Lower lobe of right lung (tissue), 2 donors: ENCODE data around the gene KDM6A. TPM values are rescaled to one million over a fixed set of nuclear protein-coding genes. Genes with fewer than 3 reads are reported as not detected.
"Not testable (repeated sequence)": the region's sequence is repeated elsewhere in the genome, so short reads cannot be mapped to it uniquely, and the experiment has no call there.

ENCODE experiments used
- ATAC-seq, 2 donors: fragments of 200-7000 bp; cut with Tn5 transposase; one replicate each; pipeline ENCODE4 v1.9.1; 2020 to 2022; ENCODE audit warnings: mild to moderate bottlenecking in 2 of 2, moderate library complexity in 2 of 2
- DNase-seq: peaks from one replicate; pipeline ENCODE4 v3.0.0-alpha.2; 2020
- H3K27ac ChIP-seq: fragments of 200-600 bp; one replicate; pipeline ENCODE4 v1.8.0; 2022
- H3K27me3 ChIP-seq: fragments of 200-600 bp; one replicate; pipeline ENCODE4 v1.8.0; 2022; ENCODE audit warnings: low read depth
- H3K36me3 ChIP-seq: fragments of 200-600 bp; one replicate; pipeline ENCODE4 v1.8.0; 2022; ENCODE audit warnings: mild to moderate bottlenecking
- H3K4me1 ChIP-seq: fragments of 200-600 bp; one replicate; pipeline ENCODE4 v1.8.0; 2022
- H3K4me3 ChIP-seq: fragments of 200-600 bp; one replicate; pipeline ENCODE4 v1.8.0; 2022; ENCODE audit warnings: mild to moderate bottlenecking
- H3K9me3 ChIP-seq: fragments of 200-600 bp; one replicate; pipeline ENCODE4 v1.8.0; 2022
- CTCF ChIP-seq: fragments of 200-600 bp; IDR thresholded peaks from one replicate; pipeline ENCODE4 v1.8.0; 2022; ENCODE audit warnings: antibody characterized with exemption, mild to moderate bottlenecking
- intact Hi-C: fragments of 100-400 bp; cut with DNase I; formaldehyde crosslinking; loops from one replicate; pipeline ENCODE4 v1.11.0; 2022
- total RNA-seq: library from RNA; stranded (reverse); fragmentation: NEBNext Ultra II Directional; extraction: Animal tissue kit (Norgen Biotek cat#: 25700); gene quantifications from one replicate; pipeline ENCODE4 v1.2.1, GENCODE V29; 2021
- donor health status: DM: no; HTN: yes; CAD: no; lungs with severe emphysema.

KDM6A gene
- total RNA-seq, 1 donor from 2014 or later = 27.0 TPM

- intact Hi-C loops = no loop called here
- no peaks in the 10 kb centered on the region for H3K36me3 ChIP-seq
- H3K4me1 ChIP-seq = no peaks in the 10 kb centered on the region
These were observed 163.2 kb downstream of the KDM6A start for GRCh38 chrX:45036161-45036560.

DNA sequence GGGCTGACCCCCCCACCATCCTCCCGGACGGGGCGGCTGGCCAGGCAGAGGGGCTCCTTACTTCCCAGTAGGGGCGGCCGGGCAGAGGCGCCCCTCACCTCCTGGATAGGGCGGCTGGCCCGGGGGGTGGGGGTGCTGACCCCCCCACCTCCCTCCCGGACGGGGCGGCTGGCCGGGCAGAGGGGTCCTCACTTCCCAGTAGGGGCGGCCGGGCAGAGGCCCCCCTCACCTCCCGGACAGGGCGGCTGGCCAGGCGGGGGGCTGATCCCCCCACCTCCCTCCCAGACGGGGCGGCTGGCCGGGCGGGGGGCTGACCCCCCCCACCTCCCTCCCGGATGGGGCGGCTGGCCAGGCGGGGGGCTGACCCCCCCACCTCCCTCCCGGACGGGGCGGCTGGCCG is 167.1 kb downstream of the KDM6A start:
- H3K4me3 ChIP-seq, H3K27me3 ChIP-seq, H3K27ac ChIP-seq, H3K36me3 ChIP-seq, ATAC-seq, DNase-seq, H3K4me1 ChIP-seq, H3K9me3 ChIP-seq, intact Hi-C loops: not testable (repeated sequence)

More at GRCh38 chrX:45036161-45036560, 163.2 kb downstream of the KDM6A start:
- ATAC-seq = no peak
- no peak for DNase-seq
- H3K9me3 ChIP-seq = no peaks in the 10 kb centered on the region
- no peak overlapping the region for H3K27ac ChIP-seq
- no peak for TF ChIP-seq CTCF
- H3K27me3 ChIP-seq = no peaks in the 10 kb centered on the region
- no peak overlapping the region for H3K4me3 ChIP-seq

GRCh38 chrX:45046417-45046816 is 173.4 kb downstream of the KDM6A start:
- no peaks in the 10 kb centered on the region for H3K9me3 ChIP-seq
- H3K36me3 ChIP-seq = no peaks in the 10 kb centered on the region
- no peak overlapping the region for H3K4me3 ChIP-seq
- ATAC-seq (no peak), DNase-seq (no peak)
- no peaks in the 10 kb centered on the region for H3K27me3 ChIP-seq
- H3K4me1 ChIP-seq = no peaks in the 10 kb centered on the region
- H3K27ac ChIP-seq = no peak overlapping the region
- TF ChIP-seq CTCF = no peak
- intact Hi-C loops = no loop called here

DNA sequence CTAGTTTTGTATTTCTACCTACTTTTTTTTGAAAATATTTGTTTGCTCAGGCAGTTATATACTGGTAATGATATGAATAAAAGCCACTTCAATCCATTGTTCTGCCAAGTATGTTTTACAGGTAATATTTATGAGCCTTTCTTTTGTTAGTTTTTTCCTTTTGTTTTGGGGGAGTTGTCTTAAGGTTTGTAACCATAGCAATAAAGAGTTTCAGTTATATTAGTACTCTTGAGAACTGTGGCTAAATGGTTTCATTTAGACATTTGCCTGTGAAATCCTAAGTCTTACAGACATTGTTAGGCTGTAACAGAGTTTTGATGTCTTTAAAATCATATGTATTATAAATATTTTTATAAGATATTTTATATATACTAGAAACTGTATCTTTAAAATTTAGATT is 177.6 kb downstream of the KDM6A start:
- Histone ChIP-seq H3K36me3 (no peaks in the 10 kb centered on the region), H3K27me3 (no peaks in the 10 kb centered on the region), H3K27ac (no peak overlapping the region), H3K4me1 (no peaks in the 10 kb centered on the region), H3K4me3 (no peak overlapping the region), H3K9me3 (no peaks in the 10 kb centered on the region)
- intact Hi-C loops = no loop called here
- DNase-seq (no peak), ATAC-seq (no peak)
- no peak for TF ChIP-seq CTCF

DNA sequence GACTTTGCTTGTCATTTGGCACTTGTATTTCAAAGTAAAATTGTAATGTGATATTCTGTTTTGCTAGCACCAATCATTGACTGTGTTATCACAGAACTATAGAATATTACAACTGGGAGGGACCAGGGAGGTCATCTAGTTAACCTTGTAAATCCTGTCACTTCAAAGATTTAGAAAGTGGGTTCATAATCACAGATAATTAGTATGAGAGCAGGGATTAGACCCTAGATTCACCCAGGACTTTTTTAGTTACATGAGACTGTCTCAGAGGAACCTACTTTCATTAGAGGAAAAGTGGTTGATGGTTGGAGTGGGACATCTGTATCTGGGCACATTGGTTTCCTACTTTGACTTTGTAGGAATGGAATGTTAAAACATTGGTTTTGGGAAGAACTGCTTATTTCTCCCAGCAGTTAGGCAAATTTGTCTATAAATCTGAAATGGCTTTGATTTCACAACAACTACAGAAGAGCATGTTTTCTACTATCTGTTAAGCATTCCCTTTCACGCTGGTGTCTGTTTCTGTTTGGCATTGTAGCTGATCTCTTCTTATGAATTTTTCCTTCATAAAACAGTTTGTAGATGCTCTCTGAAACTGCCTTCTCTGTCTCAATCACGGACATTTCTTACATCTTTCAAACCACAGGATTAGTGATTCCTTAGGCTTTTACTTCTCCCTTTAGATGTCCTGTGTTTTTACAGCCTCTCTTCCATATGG is 183.6 kb downstream of the KDM6A start:
- Histone ChIP-seq H3K4me3 (no peak overlapping the region), H3K36me3 (peaks cover 14% of the 10 kb centered on the region), H3K27ac (no peak overlapping the region), H3K4me1 (no peaks in the 10 kb centered on the region), H3K27me3 (no peaks in the 10 kb centered on the region), H3K9me3 (no peaks in the 10 kb centered on the region)
- DNase-seq = no peak
- intact Hi-C loops = no loop called here
- TF ChIP-seq CTCF = no peak
- no peak for ATAC-seq

DNA sequence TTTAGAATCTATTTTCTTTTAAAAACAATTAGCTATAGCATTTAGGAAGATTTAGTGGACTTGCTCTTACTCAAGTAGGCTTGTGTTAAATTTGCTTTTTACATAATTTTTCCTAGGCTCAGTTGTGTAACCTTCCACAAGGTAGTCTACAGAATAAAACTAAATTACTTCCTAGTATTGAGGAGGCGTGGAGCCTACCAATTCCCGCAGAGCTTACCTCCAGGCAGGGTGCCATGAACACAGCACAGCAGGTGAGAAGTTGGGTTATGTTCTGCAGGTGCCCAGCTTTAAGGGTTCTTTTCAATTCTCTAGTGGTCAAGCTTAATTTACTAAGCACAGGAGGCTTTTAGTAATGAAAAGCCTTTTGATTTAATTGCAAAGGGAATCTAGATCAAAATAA is 186.9 kb downstream of the KDM6A start:
- H3K4me1 ChIP-seq, H3K27me3 ChIP-seq, intact Hi-C loops, H3K4me3 ChIP-seq, H3K9me3 ChIP-seq, H3K27ac ChIP-seq, ATAC-seq, DNase-seq: not testable (repeated sequence)
- peaks cover 36% of the 10 kb centered on the region for H3K36me3 ChIP-seq
